H1 (cell line): ENCODE results near the gene DNAH12. TPM values are rescaled to one million over a fixed set of nuclear protein-coding genes. Genes with fewer than 3 reads are reported as not detected.

Experiments
- CTCF ChIA-PET: fragments of 300-600 bp; sonication (Branson Sonifier 250); formaldehyde crosslinking; loops from one replicate; lab custom pipeline; 2021; ENCODE audit not compliant: partially characterized antibody; lab: Charles Lee
- POLR2A ChIA-PET: fragments of 300-600 bp; sonication (Branson Sonifier 250); formaldehyde crosslinking; loops from one replicate; lab custom pipeline; 2021; ENCODE audit warnings: inconsistent platforms; ENCODE audit not compliant: partially characterized antibody; lab: Charles Lee
- DNase-seq, 2 experiments: peaks; one replicate each; pipeline versions ENCODE4 v3.0.0 to v3.0.0-alpha.2; 2010 to 2022; ENCODE audit warnings: low spot score in 2 of 2, low read depth in 1 of 2, mixed read lengths in 1 of 2
- FAIRE-seq: peaks from 2 replicates; lab custom pipeline; 2011; peaks lifted over from hg19 to GRCh38; lab: Jason Lieb, UNC
- H2AFZ ChIP-seq: 2 replicates; pipeline ENCODE4 v1.8.1; 2012; ENCODE audit warnings: low read length, inconsistent platforms
- H2AK5ac ChIP-seq: 2 replicates; pipeline ENCODE4 v1.6.1; 2013; ENCODE audit warnings: low read depth, low read length
- H2BK120ac ChIP-seq: replicated peaks from 2 replicates; pipeline ENCODE3; 2013; ENCODE audit warnings: low read depth, low read length, inconsistent platforms
- H2BK12ac ChIP-seq: 2 replicates; pipeline ENCODE4 v1.6.1; 2013; ENCODE audit warnings: low read depth, low read length
- H2BK15ac ChIP-seq: 2 replicates; pipeline ENCODE4 v1.6.1; 2013; ENCODE audit warnings: low read length
- H2BK20ac ChIP-seq: 2 replicates; pipeline ENCODE4 v1.6.1; 2013; ENCODE audit warnings: low read length
- H2BK5ac ChIP-seq: 2 replicates; pipeline ENCODE4 v1.6.1; 2013; ENCODE audit warnings: low read depth, low read length
- H3K14ac ChIP-seq: 2 replicates; pipeline ENCODE4 v1.6.1; 2013; ENCODE audit warnings: inconsistent platforms; ENCODE audit not compliant: insufficient read length
- H3K18ac ChIP-seq: 2 replicates; pipeline ENCODE4 v1.6.1; 2013; ENCODE audit warnings: low read length; ENCODE audit errors: extremely low read depth
- H3K23ac ChIP-seq: 2 replicates; pipeline ENCODE4 v1.6.1; 2013; ENCODE audit warnings: inconsistent platforms; ENCODE audit not compliant: insufficient read length
- H3K23me2 ChIP-seq: 2 replicates; pipeline ENCODE4 v1.6.1; 2013; ENCODE audit warnings: low read depth, low read length
- H3K27ac ChIP-seq: 2 replicates; pipeline ENCODE4 v1.6.1; 2011; ENCODE audit warnings: low read depth, low read length, inconsistent platforms
- H3K27me3 ChIP-seq, 4 experiments: replicated peaks in 1 of 4; 1 replicate in 1 of 4; 2 replicates in 3 of 4; pipeline versions ENCODE4 v1.6.1 to v1.8.1; 2011 to 2013; ENCODE audit warnings: low read length in 3 of 4, mild to moderate bottlenecking in 3 of 4, inconsistent platforms in 2 of 4, mixed read lengths in 2 of 4, moderate library complexity in 1 of 4; ENCODE audit not compliant: control insufficient read depth in 3 of 4, insufficient read depth in 3 of 4; ENCODE audit errors: extremely low read depth in 1 of 4
- H3K36me3 ChIP-seq, 4 experiments: 2 replicates each; pipeline versions ENCODE4 v1.6.1 to v1.8.1; 2011 to 2013; ENCODE audit warnings: mild to moderate bottlenecking in 4 of 4, low read length in 3 of 4, moderate library complexity in 2 of 4, control low read depth in 1 of 4, inconsistent platforms in 1 of 4; ENCODE audit not compliant: insufficient read depth in 4 of 4, control insufficient read depth in 2 of 4
- H3K4ac ChIP-seq: replicated peaks from 2 replicates; pipeline ENCODE3; 2013; ENCODE audit warnings: low read length, low read depth, mixed read lengths, inconsistent platforms; ENCODE audit not compliant: insufficient read length
- H3K4me1 ChIP-seq, 4 experiments: replicated peaks in 1 of 4; 1 replicate in 1 of 4; 2 replicates in 3 of 4; pipeline versions ENCODE4 v1.6.1 to v1.8.1; 2011 to 2013; ENCODE audit warnings: low read length in 3 of 4, inconsistent platforms in 2 of 4, mixed read lengths in 1 of 4; ENCODE audit not compliant: insufficient read depth in 4 of 4, control insufficient read depth in 3 of 4
- H3K4me2 ChIP-seq, 2 experiments: 2 replicates each; pipeline versions ENCODE4 v1.6.1 to v1.8.1; 2011 to 2013; ENCODE audit warnings: low read depth in 2 of 2, low read length in 2 of 2, control low read depth in 1 of 2, inconsistent platforms in 1 of 2, mild to moderate bottlenecking in 1 of 2; ENCODE audit not compliant: insufficient read depth in 1 of 2
- H3K4me3 ChIP-seq, 4 experiments: fragments of 200-600, 300-600 bp in 1 of 4; sonication (generic), shearing (Covaris generic), sonication (Bioruptor Twin) in 1 of 4; 2 replicates each; pipeline versions ENCODE4 v1.5.1 to v1.8.1; 2011 to 2016; ENCODE audit warnings: low read length in 4 of 4, low read depth in 3 of 4, control low read depth in 2 of 4, inconsistent platforms in 2 of 4, mild to moderate bottlenecking in 2 of 4, mixed read lengths in 1 of 4, moderate library complexity in 1 of 4; ENCODE audit not compliant: insufficient read depth in 2 of 4; ENCODE audit errors: extremely low read depth in 1 of 4
- H3K56ac ChIP-seq: replicated peaks from 2 replicates; pipeline ENCODE3; 2013; ENCODE audit warnings: low read depth, mild to moderate bottlenecking, mixed read lengths, low read length, inconsistent platforms; ENCODE audit not compliant: insufficient read length
- H3K79me1 ChIP-seq: 2 replicates; pipeline ENCODE4 v1.6.1; 2013; ENCODE audit warnings: low read depth, low read length, control low read depth
- H3K79me2 ChIP-seq, 2 experiments: 2 replicates each; pipeline versions ENCODE4 v1.6.1 to v1.8.1; 2012 to 2013; ENCODE audit warnings: low read length in 2 of 2, mild to moderate bottlenecking in 2 of 2, inconsistent platforms in 1 of 2; ENCODE audit not compliant: insufficient read depth in 2 of 2, control insufficient read depth in 1 of 2
- H3K9ac ChIP-seq, 4 experiments: replicated peaks in 1 of 4; 1 replicate in 1 of 4; 2 replicates in 3 of 4; pipeline versions ENCODE4 v1.6.1 to v1.8.1; 2011 to 2013; ENCODE audit warnings: low read depth in 3 of 4, low read length in 3 of 4, control low read depth in 2 of 4, mild to moderate bottlenecking in 2 of 4, moderate library complexity in 2 of 4, inconsistent platforms in 1 of 4; ENCODE audit errors: extremely low read depth in 1 of 4
- H3K9me3 ChIP-seq, 2 experiments: 2 replicates each; pipeline versions ENCODE4 v1.6.1 to v1.8.1; 2012 to 2013; ENCODE audit warnings: mild to moderate bottlenecking in 2 of 2, moderate library complexity in 2 of 2, control low read depth in 1 of 2, inconsistent platforms in 1 of 2, low read depth in 1 of 2, low read length in 1 of 2, mixed read lengths in 1 of 2; ENCODE audit not compliant: insufficient read depth in 2 of 2
- H4K20me1 ChIP-seq, 2 experiments: replicated peaks in 1 of 2; 2 replicates each; pipeline versions ENCODE3 to v1.8.1; 2011 to 2013; ENCODE audit warnings: inconsistent platforms in 2 of 2, low read length in 2 of 2, mild to moderate bottlenecking in 1 of 2; ENCODE audit not compliant: insufficient read depth in 2 of 2, control insufficient read depth in 1 of 2
- H4K5ac ChIP-seq: 2 replicates; pipeline ENCODE4 v1.6.1; 2013; ENCODE audit warnings: low read length, low read depth, mixed read lengths, inconsistent platforms; ENCODE audit not compliant: insufficient read length
- H4K8ac ChIP-seq: 2 replicates; pipeline ENCODE4 v1.8.0; 2013; ENCODE audit warnings: mild to moderate bottlenecking, moderate library complexity, low read length, inconsistent platforms; ENCODE audit not compliant: insufficient read depth; ENCODE audit errors: extremely low read depth
- H4K91ac ChIP-seq: replicated peaks from 2 replicates; pipeline ENCODE3; 2013; ENCODE audit warnings: low read length, mixed read lengths, inconsistent platforms; ENCODE audit not compliant: insufficient read length
- CHD2 ChIP-seq: IDR thresholded peaks from 2 replicates; pipeline ENCODE4 v1.6.1; 2012; ENCODE audit warnings: low read length, improper control_type of control experiment
- EP300 ChIP-seq, 2 experiments: IDR thresholded peaks; 1 replicate in 1 of 2; 2 replicates in 1 of 2; pipeline ENCODE4 v1.6.1; 2011 to 2012; ENCODE audit warnings: low read depth in 2 of 2, low read length in 2 of 2, mild to moderate bottlenecking in 2 of 2, borderline replicate concordance in 1 of 2, inconsistent platforms in 1 of 2, moderate library complexity in 1 of 2
- JUND ChIP-seq: IDR thresholded peaks from 2 replicates; pipeline ENCODE4 v1.6.1; 2011; ENCODE audit warnings: mild to moderate bottlenecking, improper control_type of control experiment, low read length
- KDM4A ChIP-seq: IDR thresholded peaks from one replicate; pipeline ENCODE4 v1.7.1; 2012; ENCODE audit warnings: low read depth, mild to moderate bottlenecking, moderate library complexity, low read length, inconsistent platforms; ENCODE audit not compliant: severe bottlenecking
- TBP ChIP-seq: IDR thresholded peaks from 2 replicates; pipeline ENCODE4 v1.6.1; 2011; ENCODE audit warnings: low read depth, low read length, improper control_type of control experiment
- WGBS, 2 experiments: shearing (Covaris generic) in 1 of 2; methylation state at CpG; one replicate each; pipeline versions ENCODE4 v1.1.6 to v1.1.7; 2013 to 2015; ENCODE audit warnings: low lambda C conversion rate in 2 of 2, mixed read lengths in 2 of 2, inconsistent platforms in 1 of 2, low coverage in 1 of 2, missing lambda C conversion rate in 1 of 2; ENCODE audit not compliant: insufficient replicate concordance in 2 of 2, insufficient coverage in 1 of 2, insufficient read length in 1 of 2; ENCODE audit errors: extremely low coverage in 1 of 2, missing lambda C conversion rate in 1 of 2; 5-methylcytosine and 5-hydroxymethylcytosine counted together
- polyA plus RNA-seq, 7 experiments: library from polyadenylated mRNA; depleted of rRNA in 3 of 7; stranded (reverse) in 5 of 7; unstranded in 2 of 7; fragments of >200 nt in 5 of 7; fragments of 200-250 nt in 2 of 7; gene quantifications; 1 replicate in 5 of 7; 2 replicates in 1 of 7; 4 replicates in 1 of 7; pipeline versions ENCODE4 v1.2.1 to v1.2.3, GENCODE V29; 2011 to 2013; ENCODE audit warnings: missing spikeins in 2 of 7, mixed read lengths in 2 of 7
- total RNA-seq: library from RNA; stranded (reverse); fragmentation: NEBNext Ultra II Directional; extraction: Animal tissue kit (Norgen Biotek cat#: 25700); gene quantifications from 2 replicates; pipeline ENCODE4 v1.2.1, GENCODE V29; 2021

The DNAH12 gene
- total and polyA plus RNA-seq, 2 of the 8 experiments (the other 6 are each of a cell fraction or from before 2014, with no cell fraction given): not detected

DNA sequence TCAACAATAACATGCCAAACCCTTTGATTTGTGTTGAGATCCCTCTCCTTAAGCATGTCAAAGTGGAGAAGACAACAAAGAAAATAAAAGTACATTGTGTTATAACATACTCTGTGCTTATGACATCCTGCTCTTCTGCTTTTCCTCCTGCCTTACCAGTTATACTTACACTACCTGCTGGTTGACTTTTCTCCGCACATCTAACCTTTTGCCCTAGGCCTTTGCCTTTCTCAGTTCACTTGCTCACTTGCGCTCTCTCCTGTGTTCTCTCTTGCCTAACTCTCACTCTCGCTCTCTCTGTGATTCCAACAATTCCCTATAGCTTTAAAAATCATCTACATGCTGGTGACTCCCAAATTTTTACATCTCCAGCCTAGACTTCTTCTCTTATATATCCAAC, 5.7 kb downstream of the DNAH12 start:
- Histone ChIP-seq H4K91ac (no peak overlapping the region), H3K4me1 (no peaks in the 10 kb centered on the region), H3K79me2 (no peaks in the 10 kb centered on the region), H2BK15ac (no peak overlapping the region), H2BK12ac (no peak overlapping the region), H3K27me3 (no peaks in the 10 kb centered on the region; a peak in 1 of 7 replicates), H3K27ac (no peak overlapping the region), H3K79me1 (no peaks in the 10 kb centered on the region), H3K23me2 (no peaks in the 10 kb centered on the region), H3K14ac (no peak overlapping the region), H2AK5ac (no peak overlapping the region), H3K56ac (no peak overlapping the region), H3K4ac (no peak overlapping the region), H3K9me3 (no peaks in the 10 kb centered on the region), H3K4me2 (no peak overlapping the region), H3K4me3 (no peak overlapping the region), H2BK5ac (no peak overlapping the region), H3K36me3 (no peaks in the 10 kb centered on the region), H2BK120ac (no peak overlapping the region), H4K20me1 (no peaks in the 10 kb centered on the region), H3K9ac (no peak overlapping the region), H3K23ac (no peak overlapping the region), H2AFZ (no peak overlapping the region), H3K18ac (no peak overlapping the region), H4K5ac (no peak overlapping the region), H4K8ac (no peak overlapping the region), H2BK20ac (no peak overlapping the region)
- 91% methylated on average over 3 of the region's 3 CpGs; no CpG with 5 or more reads in 1 of the 2 experiments for WGBS, 2 experiments
- TF ChIP-seq TBP: no peak
- TF ChIP-seq KDM4A: no peak
- no peak for TF ChIP-seq JUND
- TF ChIP-seq CHD2: no peak
- TF ChIP-seq EP300 (IDR thresholded peaks at IDR 0.05; ENCODE audit: borderline replicate concordance in 1 of 2, low read depth in 2 of 2, low read length in 2 of 2): no peak
- ChIA-PET POLR2A (no interaction called here), CTCF (interaction anchor here (0.7 kb wide), 1 partner anchor 13 kb away, joined by 3 read pairs; no protein-coding TSS in a partner anchor)
- DNase-seq (no peak), FAIRE-seq (no peak)
